ENCODE results near the gene FSTL3. TPM values are rescaled to one million over a fixed set of nuclear protein-coding genes. Genes with fewer than 3 reads are reported as not detected.

FSTL3 gene
- total and polyA plus RNA-seq, 2 of the 8 experiments (the other 6 are each of a cell fraction or from before 2014, with no cell fraction given): 8.1 to 11.8 TPM

DNA sequence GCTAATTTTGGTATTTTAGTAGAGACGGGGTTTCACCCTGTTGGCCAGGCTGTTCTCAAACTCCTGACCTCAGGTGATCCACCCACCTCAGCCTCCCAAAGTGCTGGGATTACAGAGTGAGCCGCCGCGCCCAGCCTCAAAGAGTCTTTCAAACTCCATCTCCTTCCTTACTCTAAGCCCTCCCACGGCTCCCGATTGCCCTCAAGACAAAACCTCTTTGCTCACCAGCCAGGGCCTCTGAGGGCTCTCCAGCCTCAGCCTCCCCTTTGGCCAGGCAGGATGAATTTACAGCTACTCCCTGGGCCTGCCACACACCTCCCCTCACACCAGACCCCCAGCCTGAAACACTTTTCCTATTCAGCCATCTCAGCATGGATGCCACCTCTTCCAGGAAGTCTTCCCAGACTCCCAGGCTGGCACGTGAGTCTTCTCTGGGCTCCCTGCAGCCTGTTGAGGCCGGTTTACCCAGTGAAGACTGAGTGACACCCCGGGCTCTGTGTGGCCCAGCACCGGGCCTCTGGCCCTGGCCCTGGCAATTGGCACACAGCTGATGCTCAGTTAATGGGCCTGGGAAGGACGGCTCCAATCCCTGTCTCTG, 11.5 kb downstream of the FSTL3 start:
- H4K5ac ChIP-seq (ENCODE audit: insufficient read length, low read depth, low read length): no peak overlapping the region
- H2AK5ac ChIP-seq (ENCODE audit: low read depth, low read length): no peak overlapping the region
- H3K14ac ChIP-seq (ENCODE audit: insufficient read length): no peak overlapping the region
- POLR2A ChIA-PET (ENCODE audit: partially characterized antibody): interaction anchor here (1.6 kb wide), 1 partner anchor 16 kb away, joined by 3 read pairs; no protein-coding TSS in a partner anchor
- FAIRE-seq (no peak), DNase-seq (ENCODE audit: low read depth in 1 of 2, low spot score in 2 of 2) (no peak)
- no peak overlapping the region for H3K18ac ChIP-seq (ENCODE audit: extremely low read depth, low read length)
- 0 out of 7 replicates have a peak, but pooled peaks cover 0 to 2% (median 0%) of the 10 kb centered on the region in 4 experiments for H3K27me3 ChIP-seq (replicated peaks in 1 of 4; ENCODE audit: control insufficient read depth in 3 of 4, extremely low read depth in 1 of 4, insufficient read depth in 3 of 4, low read length in 3 of 4)
- H3K79me1 ChIP-seq (ENCODE audit: low read depth, low read length): no peaks in the 10 kb centered on the region
- H4K8ac ChIP-seq (ENCODE audit: extremely low read depth, insufficient read depth, low read length): no peak overlapping the region
- no peak overlapping the region for H2AFZ ChIP-seq (ENCODE audit: low read length)
- H3K9ac ChIP-seq (replicated peaks in 1 of 4; ENCODE audit: extremely low read depth in 1 of 4, low read depth in 3 of 4, low read length in 3 of 4): no peak overlapping the region
- H3K56ac ChIP-seq (replicated peaks; ENCODE audit: insufficient read length, low read depth, low read length): no peak overlapping the region
- no peak overlapping the region for H2BK15ac ChIP-seq (ENCODE audit: low read length)
- H4K20me1 ChIP-seq (replicated peaks in 1 of 2; ENCODE audit: control insufficient read depth in 1 of 2, insufficient read depth in 2 of 2, low read length in 2 of 2): peaks cover 0 to 1% of the 10 kb centered on the region in 2 experiments
- no peak overlapping the region for H2BK12ac ChIP-seq (ENCODE audit: low read depth, low read length)
- H3K27ac ChIP-seq (ENCODE audit: low read depth, low read length): no peak overlapping the region
- no peaks in the 10 kb centered on the region; a peak in 1 of 4 replicates for H3K9me3 ChIP-seq (ENCODE audit: insufficient read depth in 2 of 2, low read depth in 1 of 2, low read length in 1 of 2)
- H3K4ac ChIP-seq (replicated peaks; ENCODE audit: insufficient read length, low read depth, low read length): no peak overlapping the region
- H3K23ac ChIP-seq (ENCODE audit: insufficient read length): no peak overlapping the region
- H3K36me3 ChIP-seq (ENCODE audit: control insufficient read depth in 2 of 4, insufficient read depth in 4 of 4, low read length in 3 of 4): no peaks in the 10 kb centered on the region
- H2BK5ac ChIP-seq (ENCODE audit: low read depth, low read length): no peak overlapping the region
- H3K4me3 ChIP-seq (ENCODE audit: extremely low read depth in 1 of 4, insufficient read depth in 2 of 4, low read depth in 3 of 4, low read length in 4 of 4): no peak overlapping the region
- no peak overlapping the region for H3K4me2 ChIP-seq (ENCODE audit: insufficient read depth in 1 of 2, low read depth in 2 of 2, low read length in 2 of 2)
- 90% methylated on average over 11 of the region's 11 CpGs; no CpG with 5 or more reads in 1 of the 2 experiments for WGBS, 2 experiments (ENCODE audit: extremely low coverage in 1 of 2, insufficient coverage in 1 of 2, insufficient read length in 1 of 2, insufficient replicate concordance in 2 of 2, low coverage in 1 of 2, low lambda C conversion rate in 2 of 2, missing lambda C conversion rate in 1 of 2)
- H3K79me2 ChIP-seq (ENCODE audit: control insufficient read depth in 1 of 2, insufficient read depth in 2 of 2, low read length in 2 of 2): no peaks in the 10 kb centered on the region
- no peak overlapping the region for H4K91ac ChIP-seq (replicated peaks; ENCODE audit: insufficient read length, low read length)
- no peak overlapping the region for H2BK120ac ChIP-seq (replicated peaks; ENCODE audit: low read depth, low read length)
- no peak overlapping the region for H2BK20ac ChIP-seq (ENCODE audit: low read length)
- CTCF ChIA-PET (ENCODE audit: partially characterized antibody): interaction anchor here (1.5 kb wide), 1 partner anchor 14 kb away, joined by 4 read pairs; no protein-coding TSS in a partner anchor
- no peaks in the 10 kb centered on the region for H3K4me1 ChIP-seq (replicated peaks in 1 of 4; ENCODE audit: control insufficient read depth in 3 of 4, insufficient read depth in 4 of 4, low read length in 3 of 4)
- no peaks in the 10 kb centered on the region for H3K23me2 ChIP-seq (ENCODE audit: low read depth, low read length)
- TF ChIP-seq, protein P1, sequence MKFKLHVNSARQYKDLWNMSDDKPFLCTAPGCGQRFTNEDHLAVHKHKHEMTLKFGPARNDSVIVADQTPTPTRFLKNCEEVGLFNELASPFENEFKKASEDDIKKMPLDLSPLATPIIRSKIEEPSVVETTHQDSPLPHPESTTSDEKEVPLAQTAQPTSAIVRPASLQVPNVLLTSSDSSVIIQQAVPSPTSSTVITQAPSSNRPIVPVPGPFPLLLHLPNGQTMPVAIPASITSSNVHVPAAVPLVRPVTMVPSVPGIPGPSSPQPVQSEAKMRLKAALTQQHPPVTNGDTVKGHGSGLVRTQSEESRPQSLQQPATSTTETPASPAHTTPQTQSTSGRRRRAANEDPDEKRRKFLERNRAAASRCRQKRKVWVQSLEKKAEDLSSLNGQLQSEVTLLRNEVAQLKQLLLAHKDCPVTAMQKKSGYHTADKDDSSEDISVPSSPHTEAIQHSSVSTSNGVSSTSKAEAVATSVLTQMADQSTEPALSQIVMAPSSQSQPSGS (IDR thresholded peaks at IDR 0.05; ENCODE audit: low read length): no peak
- no peak for TF ChIP-seq POU5F1 (IDR thresholded peaks at IDR 0.05; ENCODE audit: low read depth, low read length)
- TF ChIP-seq, protein P2, sequence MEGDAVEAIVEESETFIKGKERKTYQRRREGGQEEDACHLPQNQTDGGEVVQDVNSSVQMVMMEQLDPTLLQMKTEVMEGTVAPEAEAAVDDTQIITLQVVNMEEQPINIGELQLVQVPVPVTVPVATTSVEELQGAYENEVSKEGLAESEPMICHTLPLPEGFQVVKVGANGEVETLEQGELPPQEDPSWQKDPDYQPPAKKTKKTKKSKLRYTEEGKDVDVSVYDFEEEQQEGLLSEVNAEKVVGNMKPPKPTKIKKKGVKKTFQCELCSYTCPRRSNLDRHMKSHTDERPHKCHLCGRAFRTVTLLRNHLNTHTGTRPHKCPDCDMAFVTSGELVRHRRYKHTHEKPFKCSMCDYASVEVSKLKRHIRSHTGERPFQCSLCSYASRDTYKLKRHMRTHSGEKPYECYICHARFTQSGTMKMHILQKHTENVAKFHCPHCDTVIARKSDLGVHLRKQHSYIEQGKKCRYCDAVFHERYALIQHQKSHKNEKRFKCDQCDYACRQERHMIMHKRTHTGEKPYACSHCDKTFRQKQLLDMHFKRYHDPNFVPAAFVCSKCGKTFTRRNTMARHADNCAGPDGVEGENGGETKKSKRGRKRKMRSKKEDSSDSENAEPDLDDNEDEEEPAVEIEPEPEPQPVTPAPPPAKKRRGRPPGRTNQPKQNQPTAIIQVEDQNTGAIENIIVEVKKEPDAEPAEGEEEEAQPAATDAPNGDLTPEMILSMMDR (IDR thresholded peaks at IDR 0.05; ENCODE audit: control extremely low read depth in 1 of 3, insufficient read depth in 1 of 3, low read depth in 1 of 3, low read length in 3 of 3): no peak
- TF ChIP-seq, protein P3, sequence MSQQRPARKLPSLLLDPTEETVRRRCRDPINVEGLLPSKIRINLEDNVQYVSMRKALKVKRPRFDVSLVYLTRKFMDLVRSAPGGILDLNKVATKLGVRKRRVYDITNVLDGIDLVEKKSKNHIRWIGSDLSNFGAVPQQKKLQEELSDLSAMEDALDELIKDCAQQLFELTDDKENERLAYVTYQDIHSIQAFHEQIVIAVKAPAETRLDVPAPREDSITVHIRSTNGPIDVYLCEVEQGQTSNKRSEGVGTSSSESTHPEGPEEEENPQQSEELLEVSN (IDR thresholded peaks at IDR 0.05): no peak
- no peak for TF ChIP-seq CHD1 (IDR thresholded peaks at IDR 0.05; ENCODE audit: low read depth, low read length)
- no peak for TF ChIP-seq PHF8 (conservative IDR thresholded peaks at IDR 0.05; ENCODE audit: low read depth, low read length)
- TF ChIP-seq KDM5A (IDR thresholded peaks at IDR 0.05; ENCODE audit: low read length): no peak
- no peak for TF ChIP-seq NRF1 (IDR thresholded peaks at IDR 0.05; ENCODE audit: low read depth, low read length)
